22Rv1 (cell line): Measurements from ENCODE around the gene PECR.
"Not testable (repeated sequence)": the region's sequence is repeated elsewhere in the genome, so short reads cannot be mapped to it uniquely, and the experiment has no call there.

Source experiments
- H3K27ac ChIP-seq: fragments of 450-650 bp; 2 replicates; pipeline ENCODE4 v1.5.1; 2017
- ZFX ChIP-seq: fragments of 450-650 bp; IDR thresholded peaks from 2 replicates; pipeline ENCODE4 v1.6.1; 2017; ENCODE audit warnings: antibody characterized with exemption, borderline replicate concordance
- TF ChIP-seq, protein P1 (sequence below): fragments of 450-650 bp; IDR thresholded peaks from 2 replicates; pipeline ENCODE4 v1.5.1; 2017; ENCODE audit warnings: mild to moderate bottlenecking

Gene PECR

GRCh38 chr2:216086207-216086893, 4.7 kb upstream of the PECR start:
- TF ChIP-seq, protein P1, sequence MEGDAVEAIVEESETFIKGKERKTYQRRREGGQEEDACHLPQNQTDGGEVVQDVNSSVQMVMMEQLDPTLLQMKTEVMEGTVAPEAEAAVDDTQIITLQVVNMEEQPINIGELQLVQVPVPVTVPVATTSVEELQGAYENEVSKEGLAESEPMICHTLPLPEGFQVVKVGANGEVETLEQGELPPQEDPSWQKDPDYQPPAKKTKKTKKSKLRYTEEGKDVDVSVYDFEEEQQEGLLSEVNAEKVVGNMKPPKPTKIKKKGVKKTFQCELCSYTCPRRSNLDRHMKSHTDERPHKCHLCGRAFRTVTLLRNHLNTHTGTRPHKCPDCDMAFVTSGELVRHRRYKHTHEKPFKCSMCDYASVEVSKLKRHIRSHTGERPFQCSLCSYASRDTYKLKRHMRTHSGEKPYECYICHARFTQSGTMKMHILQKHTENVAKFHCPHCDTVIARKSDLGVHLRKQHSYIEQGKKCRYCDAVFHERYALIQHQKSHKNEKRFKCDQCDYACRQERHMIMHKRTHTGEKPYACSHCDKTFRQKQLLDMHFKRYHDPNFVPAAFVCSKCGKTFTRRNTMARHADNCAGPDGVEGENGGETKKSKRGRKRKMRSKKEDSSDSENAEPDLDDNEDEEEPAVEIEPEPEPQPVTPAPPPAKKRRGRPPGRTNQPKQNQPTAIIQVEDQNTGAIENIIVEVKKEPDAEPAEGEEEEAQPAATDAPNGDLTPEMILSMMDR, result no peak
- TF ChIP-seq ZFX, result no peak
- H3K27ac ChIP-seq, result no peak overlapping the region

DNA sequence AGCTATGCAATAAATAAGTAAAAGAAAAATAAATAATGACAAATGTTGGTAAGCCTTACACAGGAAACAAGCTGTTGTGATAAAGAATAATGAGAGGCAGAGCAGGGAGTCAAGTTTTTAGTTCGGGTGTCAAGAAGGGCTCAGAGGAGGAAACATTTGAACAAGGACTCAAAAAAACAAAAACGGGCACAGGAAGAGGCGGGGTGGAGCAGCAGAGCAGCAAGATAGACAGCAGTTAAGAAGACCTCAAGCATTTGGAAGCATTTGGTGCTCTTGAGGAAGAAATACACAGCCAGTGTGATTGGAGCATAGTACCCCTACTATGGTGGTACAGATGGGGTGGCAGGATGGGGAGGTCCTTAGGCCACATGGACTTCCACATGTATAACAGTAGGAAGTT, 2.9 kb upstream of the PECR start:
- H3K27ac ChIP-seq, result no peak overlapping the region
- TF ChIP-seq, protein P1, result no peak
- no peak for TF ChIP-seq ZFX

DNA sequence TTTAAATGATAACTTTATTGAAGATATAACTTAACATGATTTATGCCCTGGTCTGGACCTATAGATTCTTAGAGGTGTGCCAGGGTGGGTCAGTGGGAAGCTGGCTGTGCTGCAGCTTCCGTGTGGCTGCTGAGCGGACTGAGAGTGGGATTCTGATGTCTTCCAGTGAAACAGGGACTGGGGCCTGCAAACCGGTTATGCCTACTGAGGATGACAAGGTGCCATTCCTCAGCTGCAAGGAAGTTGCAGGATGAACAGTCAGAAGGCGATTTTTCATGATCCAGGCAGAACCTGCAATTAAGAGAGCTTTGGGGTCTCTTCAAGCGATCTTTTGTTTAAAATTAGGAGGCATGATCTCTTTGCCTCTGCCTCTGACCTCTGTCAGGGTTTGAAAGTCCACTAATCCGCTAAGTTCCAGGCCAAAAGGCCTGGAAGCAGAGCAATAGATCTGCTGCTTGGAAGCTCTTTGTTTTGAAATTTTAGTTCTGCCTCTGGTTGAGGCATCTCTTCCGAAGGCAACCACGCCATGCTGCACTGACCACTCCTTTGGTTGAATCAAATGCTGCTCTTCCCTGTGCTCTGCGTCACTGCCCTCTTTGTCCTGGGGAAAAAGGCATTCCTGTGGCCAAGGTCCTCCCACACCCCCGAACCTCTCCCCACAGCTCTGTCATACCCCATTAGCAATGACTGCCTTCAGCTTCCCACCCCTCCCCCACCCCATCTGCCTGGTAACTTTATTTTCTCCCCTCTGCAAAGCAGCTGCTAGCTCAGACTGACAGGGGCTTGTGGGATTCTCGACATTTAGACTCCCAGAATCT, 2.1 kb upstream of the PECR start:
- TF ChIP-seq, protein P1, result no peak
- no peak for TF ChIP-seq ZFX
- H3K27ac ChIP-seq, result no peak overlapping the region

DNA sequence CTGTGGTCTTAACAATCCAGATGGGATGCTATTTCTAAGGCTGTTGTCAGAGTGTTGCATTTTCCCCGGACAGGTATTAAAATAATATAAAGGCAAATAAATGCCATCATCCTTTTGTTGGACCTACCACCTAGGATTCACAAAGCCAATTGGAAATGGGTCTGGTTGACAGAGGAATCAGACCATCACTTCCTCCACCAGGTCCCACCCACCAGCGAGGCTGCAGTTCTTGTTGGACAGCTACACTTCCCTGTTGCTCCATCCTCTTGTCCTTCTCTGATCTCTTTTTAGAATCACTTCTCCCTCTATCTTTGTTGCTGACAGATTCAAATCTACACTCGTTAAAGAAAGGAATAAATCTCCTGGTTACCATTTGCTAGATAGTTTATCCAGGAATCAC, 1.2 kb upstream of the PECR start:
- TF ChIP-seq ZFX, result no peak
- TF ChIP-seq, protein P1, result no peak
- no peak overlapping the region for H3K27ac ChIP-seq

GRCh38 chr2:216082117-216082711, 605 bp upstream of the PECR start:
- H3K27ac ChIP-seq, result no peak overlapping the region
- TF ChIP-seq, protein P1, result no peak
- no peak for TF ChIP-seq ZFX

- TF ChIP-seq, protein P1, result no peak
- TF ChIP-seq ZFX, result no peak
- H3K27ac ChIP-seq, result no peak overlapping the region
These were observed 597 bp downstream of the PECR start for GRCh38 chr2:216081012-216081411.

DNA sequence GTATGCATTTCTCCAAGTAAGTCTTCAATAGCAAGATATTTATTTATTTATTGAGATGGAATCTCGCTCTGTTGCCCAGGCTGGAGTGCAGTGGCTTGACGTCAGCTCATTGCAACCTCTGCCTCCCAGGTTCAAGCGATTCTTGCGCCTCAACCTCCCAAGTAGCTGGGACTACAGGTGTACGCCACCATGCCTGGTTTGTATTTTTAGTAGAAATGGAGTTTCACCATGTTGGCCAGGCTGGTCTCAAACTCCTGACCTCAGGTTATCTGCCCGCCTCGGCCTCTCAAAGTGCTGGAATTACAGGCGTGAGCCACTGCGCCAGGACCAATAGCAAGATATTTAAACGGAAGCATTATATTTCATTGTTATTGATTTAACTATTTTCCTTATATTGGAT, 1.6 kb downstream of the PECR start:
- not testable (repeated sequence) for H3K27ac ChIP-seq
